ENCODE results near the gene CHN2.

DNA sequence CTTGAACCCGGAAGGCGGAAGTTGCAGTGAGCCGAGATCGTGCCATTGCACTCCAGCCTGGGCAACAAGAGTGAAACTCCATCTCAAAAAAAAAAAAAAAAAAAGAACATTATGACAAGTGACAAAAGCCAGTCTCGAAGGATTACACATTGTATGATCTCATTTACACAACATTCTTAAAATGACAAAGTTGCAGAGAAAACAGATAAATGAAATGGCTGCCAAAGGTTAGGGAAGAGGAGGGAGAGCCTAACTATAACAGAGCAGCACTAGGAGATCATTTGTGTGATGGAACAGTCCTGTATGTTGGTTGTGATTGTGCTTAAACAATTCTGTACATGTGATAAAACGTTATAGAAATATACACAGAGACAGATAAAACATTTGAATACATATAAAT lies 32.0 kb upstream of the CHN2 start:
- no peak for TF ChIP-seq CTCF (IDR thresholded peaks at IDR 0.05)
- no peak for TF ChIP-seq EZH2 (IDR thresholded peaks at IDR 0.05)
